PC-3 (cell line): Measurements from ENCODE around the gene ABCC12. TPM values are rescaled to one million over a fixed set of nuclear protein-coding genes. Genes with fewer than 3 reads are reported as not detected.

Experiments
- ATAC-seq: fragments of 200-7000 bp; cut with Tn5 transposase; 2 replicates; pipeline ENCODE4 v1.9.1; 2020; ENCODE audit warnings: mild to moderate bottlenecking, moderate library complexity
- BruUV-seq: library from RNA; stranded (reverse); fragments of 400-500 nt; replicated peaks from 2 replicates; lab custom pipeline; 2021; lab: Mats Ljungman, UMichigan
- CTCF ChIA-PET: fragments of 300-600 bp; sonication (Branson Sonifier 250); formaldehyde crosslinking; loops from one replicate; lab custom pipeline; 2022; ENCODE audit warnings: antibody characterized with exemption; lab: Charles Lee
- POLR2A ChIA-PET: fragments of 300-600 bp; sonication (Branson Sonifier 250); formaldehyde crosslinking; loops from one replicate; lab custom pipeline; 2022; ENCODE audit warnings: antibody characterized with exemption; ENCODE audit not compliant: unreplicated experiment; lab: Charles Lee
- DNase-seq: peaks from one replicate; pipeline ENCODE4 v3.0.0-alpha.2; 2015
- H2AFZ ChIP-seq: fragments of 300-600 bp; sonication (generic); 2 replicates; pipeline ENCODE4 v1.6.0; 2016; ENCODE audit warnings: antibody characterized with exemption, low read length
- H3F3A ChIP-seq: fragments of 300-600 bp; sonication (generic); one replicate; pipeline ENCODE4 v1.6.0; 2017; ENCODE audit warnings: antibody characterized with exemption, low read length, control low read depth, mild to moderate bottlenecking; ENCODE audit not compliant: unreplicated experiment
- H3K27ac ChIP-seq: fragments of 300-600 bp; sonication (generic); 2 replicates; pipeline ENCODE4 v1.5.1; 2016; ENCODE audit warnings: mild to moderate bottlenecking, low read length
- H3K27me3 ChIP-seq: fragments of 300-600 bp; sonication (generic); 2 replicates; pipeline ENCODE4 v1.6.1; 2016; ENCODE audit warnings: low read length, mixed read lengths
- H3K36me3 ChIP-seq: fragments of 300-600 bp; sonication (generic); 2 replicates; pipeline ENCODE4 v1.6.1; 2016; ENCODE audit warnings: low read depth, mixed run types, low read length, mixed read lengths
- H3K4me1 ChIP-seq: fragments of 300-600 bp; sonication (generic); 2 replicates; pipeline ENCODE4 v1.5.1; 2016; ENCODE audit warnings: low read length; ENCODE audit not compliant: insufficient read depth
- H3K4me2 ChIP-seq: fragments of 300-600 bp; sonication (generic); 2 replicates; pipeline ENCODE4 v1.6.0; 2016; ENCODE audit warnings: low read length
- H3K4me3 ChIP-seq: fragments of 300-600 bp; sonication (generic); 2 replicates; pipeline ENCODE4 v1.5.1; 2016; ENCODE audit warnings: mild to moderate bottlenecking, low read length, mixed read lengths
- H3K79me2 ChIP-seq: fragments of 300-600 bp; sonication (generic); 2 replicates; pipeline ENCODE4 v1.6.1; 2017; ENCODE audit warnings: low read length, mixed read lengths
- H3K9ac ChIP-seq: fragments of 300-600 bp; sonication (generic); 2 replicates; pipeline ENCODE4 v1.6.0; 2016; ENCODE audit warnings: mild to moderate bottlenecking, low read length
- H3K9me2 ChIP-seq: fragments of 300-600 bp; sonication (generic); replicated peaks from 2 replicates; pipeline ENCODE4 v1.6.1; 2016; ENCODE audit warnings: mixed run types, low read length, mixed read lengths
- H3K9me3 ChIP-seq: fragments of 300-600 bp; sonication (generic); 2 replicates; pipeline ENCODE4 v1.6.1; 2016; ENCODE audit warnings: low read length, mixed read lengths
- H4K20me1 ChIP-seq: fragments of 300-600 bp; sonication (generic); 2 replicates; pipeline ENCODE4 v1.6.1; 2016; ENCODE audit warnings: low read length, mixed read lengths
- EZH2 ChIP-seq: fragments of 300-600 bp; sonication (generic); IDR thresholded peaks from one replicate; pipeline ENCODE4 v1.6.1; 2017; ENCODE audit warnings: antibody characterized with exemption, mild to moderate bottlenecking, low read length; ENCODE audit not compliant: unreplicated experiment
- EZH2phosphoT487 ChIP-seq: fragments of 300-600 bp; sonication (generic); IDR thresholded peaks from 2 replicates; pipeline ENCODE4 v1.6.1; 2018; ENCODE audit warnings: mild to moderate bottlenecking, antibody characterized with exemption, low read length, borderline replicate concordance
- intact Hi-C: fragments of 100-400 bp; cut with micrococcal nuclease; formaldehyde crosslinking; loops from 2 replicates; pipeline ENCODE4 v1.9.0; 2023
- total RNA-seq: library from RNA; depleted of rRNA; stranded (reverse); fragments of >200 nt; gene quantifications from 2 replicates; pipeline ENCODE4 v1.2.3, GENCODE V29; 2014
- TF ChIP-seq, protein P1 (sequence below): fragments of 300-600 bp; sonication (generic); conservative IDR thresholded peaks from 2 replicates; pipeline ENCODE4 v1.5.1; 2017; ENCODE audit warnings: antibody characterized with exemption, low read depth, mild to moderate bottlenecking, low read length

Gene ABCC12
- total RNA-seq, 1 experiment from 2014 or later: not detected

DNA sequence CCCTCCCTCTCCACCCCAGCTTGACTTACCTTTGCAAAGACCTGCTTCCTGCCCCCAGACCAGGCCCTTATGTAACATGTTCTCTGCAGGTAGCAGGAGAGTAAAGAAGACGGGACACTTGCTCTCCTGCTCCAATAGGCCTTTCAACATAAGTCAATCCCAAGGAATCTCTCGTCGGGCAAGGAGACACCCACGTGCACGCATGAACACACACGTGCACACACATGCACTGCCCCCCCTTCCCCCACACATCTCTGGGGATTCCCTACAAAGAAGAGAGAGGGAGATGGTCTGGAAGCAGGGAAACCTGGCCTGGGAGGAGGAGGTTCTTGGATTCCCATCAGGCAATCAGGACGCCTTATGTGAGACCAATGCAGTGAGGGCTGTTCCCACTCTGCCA, 41.4 kb downstream of the ABCC12 start:
- DNase-seq (no peak), ATAC-seq (no peak)
- Histone ChIP-seq H3F3A (no peaks in the 10 kb centered on the region), H3K4me2 (no peak overlapping the region), H4K20me1 (no peaks in the 10 kb centered on the region), H3K27me3 (no peaks in the 10 kb centered on the region), H3K4me1 (no peaks in the 10 kb centered on the region), H3K9ac (no peak overlapping the region), H3K79me2 (no peaks in the 10 kb centered on the region), H3K27ac (no peak overlapping the region), H2AFZ (no peak overlapping the region), H3K4me3 (no peak overlapping the region), H3K9me3 (no peaks in the 10 kb centered on the region), H3K36me3 (no peaks in the 10 kb centered on the region), H3K9me2 (no peaks in the 10 kb centered on the region)
- POLR2A ChIA-PET: no interaction called here
- CTCF ChIA-PET: no interaction called here
- no TSS peak for BruUV-seq
- intact Hi-C loops: no loop called here
- no peak for TF ChIP-seq EZH2phosphoT487
- TF ChIP-seq EZH2: no peak
- TF ChIP-seq, protein P1, sequence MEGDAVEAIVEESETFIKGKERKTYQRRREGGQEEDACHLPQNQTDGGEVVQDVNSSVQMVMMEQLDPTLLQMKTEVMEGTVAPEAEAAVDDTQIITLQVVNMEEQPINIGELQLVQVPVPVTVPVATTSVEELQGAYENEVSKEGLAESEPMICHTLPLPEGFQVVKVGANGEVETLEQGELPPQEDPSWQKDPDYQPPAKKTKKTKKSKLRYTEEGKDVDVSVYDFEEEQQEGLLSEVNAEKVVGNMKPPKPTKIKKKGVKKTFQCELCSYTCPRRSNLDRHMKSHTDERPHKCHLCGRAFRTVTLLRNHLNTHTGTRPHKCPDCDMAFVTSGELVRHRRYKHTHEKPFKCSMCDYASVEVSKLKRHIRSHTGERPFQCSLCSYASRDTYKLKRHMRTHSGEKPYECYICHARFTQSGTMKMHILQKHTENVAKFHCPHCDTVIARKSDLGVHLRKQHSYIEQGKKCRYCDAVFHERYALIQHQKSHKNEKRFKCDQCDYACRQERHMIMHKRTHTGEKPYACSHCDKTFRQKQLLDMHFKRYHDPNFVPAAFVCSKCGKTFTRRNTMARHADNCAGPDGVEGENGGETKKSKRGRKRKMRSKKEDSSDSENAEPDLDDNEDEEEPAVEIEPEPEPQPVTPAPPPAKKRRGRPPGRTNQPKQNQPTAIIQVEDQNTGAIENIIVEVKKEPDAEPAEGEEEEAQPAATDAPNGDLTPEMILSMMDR: no peak

GRCh38 chr16:48113471-48113870, 42.3 kb downstream of the ABCC12 start:
- no peak overlapping the region for H3K4me2 ChIP-seq
- no peaks in the 10 kb centered on the region for H4K20me1 ChIP-seq
- no peak overlapping the region for H3K4me3 ChIP-seq
- no peaks in the 10 kb centered on the region for H3K36me3 ChIP-seq
- H3F3A ChIP-seq: no peaks in the 10 kb centered on the region
- DNase-seq: peak; percentile 45
- BruUV-seq: no TSS peak
- H3K79me2 ChIP-seq: no peaks in the 10 kb centered on the region
- H3K9me2 ChIP-seq: no peaks in the 10 kb centered on the region
- CTCF ChIA-PET: no interaction called here
- ATAC-seq: peak; percentile 38; the same call in 1 of the 2 replicates
- no peaks in the 10 kb centered on the region for H3K9me3 ChIP-seq
- no peak overlapping the region for H3K27ac ChIP-seq
- no peak overlapping the region for H2AFZ ChIP-seq
- no peak overlapping the region for H3K9ac ChIP-seq
- POLR2A ChIA-PET: no interaction called here
- no peaks in the 10 kb centered on the region for H3K27me3 ChIP-seq
- TF ChIP-seq, protein P1: peak; percentile 61
- no peak for TF ChIP-seq EZH2phosphoT487
- no peaks in the 10 kb centered on the region for H3K4me1 ChIP-seq
- intact Hi-C loops: no loop called here

- no peak for DNase-seq
- ATAC-seq: no peak
- H3K36me3 ChIP-seq: no peaks in the 10 kb centered on the region
- no peak overlapping the region for H3K27ac ChIP-seq
- H3K4me1 ChIP-seq: no peaks in the 10 kb centered on the region
- no TSS peak for BruUV-seq
- H3K9me3 ChIP-seq: no peaks in the 10 kb centered on the region
- no peak for TF ChIP-seq EZH2phosphoT487
- TF ChIP-seq, protein P1: no peak
- no peak for TF ChIP-seq EZH2
- intact Hi-C loops: no loop called here
- POLR2A ChIA-PET: interaction anchor here (0.6 kb wide), 1 partner anchor 13 kb away, joined by 3 read pairs; no protein-coding TSS in a partner anchor
- no peaks in the 10 kb centered on the region for H3F3A ChIP-seq
- no peak overlapping the region for H2AFZ ChIP-seq
- H3K4me3 ChIP-seq: no peak overlapping the region
- no peaks in the 10 kb centered on the region for H3K9me2 ChIP-seq
- H3K9ac ChIP-seq: no peak overlapping the region
- H3K27me3 ChIP-seq: no peaks in the 10 kb centered on the region
- H3K4me2 ChIP-seq: no peak overlapping the region
- no peaks in the 10 kb centered on the region for H3K79me2 ChIP-seq
- CTCF ChIA-PET: interaction anchor here (0.6 kb wide), 1 partner anchor 18 kb away, joined by 3 read pairs; no protein-coding TSS in a partner anchor
- no peaks in the 10 kb centered on the region for H4K20me1 ChIP-seq
Measured at GRCh38 chr16:48113001-48113400, 42.8 kb downstream of the ABCC12 start.
